ENCODE measurements around the gene PRR30. TPM values are rescaled to one million over a fixed set of nuclear protein-coding genes. Genes with fewer than 3 reads are reported as not detected.

Gene PRR30
- total and polyA plus RNA-seq, 8 donors, result not detected

- 81 to 90% (median 85%) methylated on average over 12 of the region's 12 CpGs for WGBS, 5 donors
- Histone ChIP-seq H3K4me3 (no peak overlapping the region), H3K4me1 (peaks cover 10 to 25% (median 20%) of the 10 kb centered on the region in 4 donors), H3K27ac (peak overlapping the region in 1 of 5 donors; percentile 95), H3K27me3 (no peaks in the 10 kb centered on the region), H3K36me3 (peaks cover 21 to 26% (median 23%) of the 10 kb centered on the region in 4 donors), H3K9me3 (no peaks in the 10 kb centered on the region)
- TF ChIP-seq CTCF (IDR thresholded peaks at IDR 0.05) (no peak), POLR2A (IDR thresholded peaks at IDR 0.05) (no peak), EP300 (IDR thresholded peaks at IDR 0.05) (no peak), POLR2AphosphoS5 (IDR thresholded peaks at IDR 0.05) (no peak)
- DNase-seq, result no peak
- intact Hi-C loops (cut with DNase I; ENCODE audit: low total_unique reads), result no loop called here
These were observed 3.7 kb downstream of the PRR30 start for GRCh38 chr2:27135478-27135955.

GRCh38 chr2:27134781-27135477 is 4.3 kb downstream of the PRR30 start:
- no peak for TF ChIP-seq CTCF (IDR thresholded peaks at IDR 0.05)
- no peak for TF ChIP-seq EP300 (IDR thresholded peaks at IDR 0.05)
- no peak for TF ChIP-seq POLR2AphosphoS5 (IDR thresholded peaks at IDR 0.05)
- Histone ChIP-seq H3K9me3 (no peaks in the 10 kb centered on the region), H3K4me1 (peaks cover 10 to 25% (median 20%) of the 10 kb centered on the region in 4 donors), H3K27ac (peak overlapping the region; percentile 86 to 95 (median 92)), H3K4me3 (peak overlapping the region; percentile 64 to 100 (median 88)), H3K36me3 (peaks cover 24 to 32% (median 29%) of the 10 kb centered on the region in 4 donors), H3K27me3 (no peaks in the 10 kb centered on the region)
- intact Hi-C loops (cut with DNase I; ENCODE audit: low total_unique reads), result no loop called here
- no peak for DNase-seq
- 53 to 80% (median 54%) methylated on average over 22 to 33 of the region's 33 CpGs for WGBS, 5 donors

GRCh38 chr2:27133905-27134780 is 5.1 kb downstream of the PRR30 start, which contains the start of gene PREB:
Gene PREB, minus strand, starts transcription at chr2:27134636. Its CDS starts 215 bp downstream, at chr2:27134421.
- Histone ChIP-seq H3K4me3 (peak within 1 kb of the TSS; percentile 64 to 100 (median 88)), H3K36me3 (peaks cover 30 to 38% (median 37%) of the 10 kb centered on the region in 4 donors), H3K27me3 (no peaks in the 10 kb centered on the region), H3K4me1 (peaks cover 10 to 25% (median 20%) of the 10 kb centered on the region in 4 donors), H3K9me3 (no peaks in the 10 kb centered on the region), H3K27ac (peak within 1 kb of the TSS; percentile 86 to 95 (median 92))
- DNase-seq, result peak; percentile 99
- WGBS, 5 donors, result 1% methylated on average over 16 to 86 of the region's 86 CpGs
- intact Hi-C loops (cut with DNase I; ENCODE audit: low total_unique reads), result no loop called here
- peak; percentile 91 to 98 (median 95) for TF ChIP-seq POLR2AphosphoS5 (IDR thresholded peaks at IDR 0.05)
- TF ChIP-seq POLR2A (IDR thresholded peaks at IDR 0.05), result peak in 1 of 4 donors; percentile 67
- no peak for TF ChIP-seq EP300 (IDR thresholded peaks at IDR 0.05)
- TF ChIP-seq CTCF (IDR thresholded peaks at IDR 0.05), result no peak

- WGBS, 5 donors, result 27 to 36% (median 34%) methylated on average over 14 of the region's 14 CpGs
- Histone ChIP-seq H3K27ac (peak overlapping the region in 4 of 5 donors; percentile 86 to 95 (median 92)), H3K9me3 (no peaks in the 10 kb centered on the region), H3K4me1 (peaks cover 10 to 25% (median 20%) of the 10 kb centered on the region in 4 donors), H3K27me3 (no peaks in the 10 kb centered on the region), H3K36me3 (peaks cover 30 to 43% (median 37%) of the 10 kb centered on the region in 4 donors), H3K4me3 (peak overlapping the region; percentile 64 to 100 (median 88))
- TF ChIP-seq CTCF (IDR thresholded peaks at IDR 0.05) (no peak), POLR2A (IDR thresholded peaks at IDR 0.05) (no peak), POLR2AphosphoS5 (IDR thresholded peaks at IDR 0.05) (no peak), EP300 (IDR thresholded peaks at IDR 0.05) (no peak)
- intact Hi-C loops (cut with DNase I; ENCODE audit: low total_unique reads), result no loop called here
- no peak for DNase-seq
These were observed 5.9 kb downstream of the PRR30 start for GRCh38 chr2:27133195-27133875.

Data from stomach (tissue), 9 donors.